HepG2 (cell line): ENCODE results near the gene C14orf93. TPM values are rescaled to one million over a fixed set of nuclear protein-coding genes. Genes with fewer than 3 reads are reported as not detected.

Experiments used
- ARHGAP35 ChIP-seq: sonication (generic); formaldehyde crosslinking; IDR thresholded peaks from 2 replicates; pipeline ENCODE4 v1.9.0; 2022; ENCODE audit warnings: mild to moderate bottlenecking, inconsistent platforms, moderate library complexity, missing genetic modification reagents, borderline replicate concordance
- CEBPG ChIP-seq: IDR thresholded peaks from 2 replicates; pipeline ENCODE4 v1.6.1; 2016
- FIP1L1 ChIP-seq: fragments of 200-400 bp; formaldehyde crosslinking; IDR thresholded peaks from 2 replicates; pipeline ENCODE4 v1.6.1; 2018; ENCODE audit warnings: low read depth, mild to moderate bottlenecking, low read length, moderate library complexity, borderline replicate concordance; ENCODE audit not compliant: insufficient read depth
- GABPA ChIP-seq, 2 experiments: IDR thresholded peaks; 2 replicates each; pipeline ENCODE4 v1.6.1; 2011 to 2016; ENCODE audit warnings: low read depth in 2 of 2, low read length in 1 of 2, missing biosample characterization in 1 of 2, missing genetic modification characterization in 1 of 2
- HOXA5 ChIP-seq: sonication (generic); formaldehyde crosslinking; IDR thresholded peaks from 2 replicates; pipeline ENCODE4 v1.4.0; 2020; ENCODE audit warnings: missing genetic modification reagents
- HOXA9 ChIP-seq: sonication (generic); formaldehyde crosslinking; IDR thresholded peaks from 2 replicates; pipeline ENCODE4 v1.8.1; 2022; ENCODE audit warnings: missing genetic modification reagents, mild to moderate bottlenecking, moderate library complexity, borderline replicate concordance
- KAT7 ChIP-seq: IDR thresholded peaks from 2 replicates; pipeline ENCODE4 v1.6.1; 2018; ENCODE audit warnings: borderline replicate concordance, missing compliant biosample characterization
- NKX3-1 ChIP-seq: sonication (generic); formaldehyde crosslinking; IDR thresholded peaks from 2 replicates; pipeline ENCODE4 v1.5.0; 2020; ENCODE audit warnings: missing genetic modification reagents
- PHB2 ChIP-seq: fragments of 450-650 bp; IDR thresholded peaks from 2 replicates; pipeline ENCODE4 v1.6.1; 2018; ENCODE audit not compliant: partially characterized antibody
- PHF20 ChIP-seq: sonication (generic); formaldehyde crosslinking; IDR thresholded peaks from 2 replicates; pipeline ENCODE4 v1.5.0; 2020; ENCODE audit warnings: mild to moderate bottlenecking, missing genetic modification reagents
- RELA ChIP-seq: sonication (generic); formaldehyde crosslinking; IDR thresholded peaks from 2 replicates; pipeline ENCODE4 v1.4.0; 2020; ENCODE audit warnings: missing genetic modification reagents
- RNF2 ChIP-seq: fragments of 450-650 bp; conservative IDR thresholded peaks from 2 replicates; pipeline ENCODE4 v1.6.1; 2016; ENCODE audit warnings: low read depth
- SP1 ChIP-seq, 2 experiments: fragments of 450-650 bp in 1 of 2; sonication (generic) in 1 of 2; formaldehyde crosslinking in 1 of 2; IDR thresholded peaks; 2 replicates each; pipeline versions ENCODE4 v1.4.0 to v1.6.1; 2016 to 2020; ENCODE audit warnings: missing genetic modification reagents in 1 of 2
- ZFP36L2 ChIP-seq: sonication (generic); formaldehyde crosslinking; IDR thresholded peaks from 2 replicates; pipeline ENCODE4 v1.4.0; 2020; ENCODE audit warnings: missing genetic modification reagents
- ZFP90 ChIP-seq: sonication (generic); formaldehyde crosslinking; IDR thresholded peaks from 2 replicates; pipeline ENCODE4 v1.8.0; 2022; ENCODE audit warnings: missing genetic modification reagents, mild to moderate bottlenecking, inconsistent platforms, borderline replicate concordance
- ZNF33A ChIP-seq: sonication (generic); formaldehyde crosslinking; IDR thresholded peaks from 2 replicates; pipeline ENCODE4 v1.5.1; 2020; ENCODE audit warnings: missing genetic modification reagents, mild to moderate bottlenecking, moderate library complexity, borderline replicate concordance
- ZNF790 ChIP-seq: sonication (generic); formaldehyde crosslinking; IDR thresholded peaks from 2 replicates; pipeline ENCODE4 v1.8.0; 2022; ENCODE audit warnings: missing genetic modification reagents, mild to moderate bottlenecking, borderline replicate concordance
- polyA plus RNA-seq, 8 experiments: library from polyadenylated mRNA; depleted of rRNA in 3 of 8; stranded (reverse) in 7 of 8; unstranded in 1 of 8; fragments of >200 nt; fragmentation: Illumina TruSeq in 4 of 8; extraction: Trizol in 4 of 8; gene quantifications; 2 replicates each; pipeline versions ENCODE4 v1.2.1 to v1.2.3, GENCODE V29; 2011 to 2016; ENCODE audit warnings: low read depth in 4 of 8, missing spikeins in 1 of 8, mixed read lengths in 1 of 8; ENCODE audit not compliant: insufficient read depth in 1 of 8
- total RNA-seq, 5 experiments: library from RNA; depleted of rRNA; stranded (reverse); fragments of >200 nt; fragmentation: Illumina TruSeq; extraction: Trizol; gene quantifications; 2 replicates each; pipeline ENCODE4 v1.2.3, GENCODE V29; 2016; ENCODE audit warnings: low read depth in 1 of 5
- TF ChIP-seq, protein P1 (sequence below): sonication (generic); formaldehyde crosslinking; IDR thresholded peaks from 2 replicates; pipeline ENCODE4 v1.5.1; 2020; ENCODE audit warnings: missing genetic modification reagents, mild to moderate bottlenecking, borderline replicate concordance
- TF ChIP-seq, protein P2 (sequence below): sonication (generic); formaldehyde crosslinking; IDR thresholded peaks from 2 replicates; pipeline ENCODE4 v1.4.0; 2020; ENCODE audit warnings: missing genetic modification reagents, mild to moderate bottlenecking, borderline replicate concordance
- TF ChIP-seq, protein P3 (sequence below): sonication (generic); formaldehyde crosslinking; IDR thresholded peaks from 2 replicates; pipeline ENCODE4 v1.8.0; 2022; ENCODE audit warnings: low read depth, missing genetic modification reagents
- TF ChIP-seq, protein P4 (sequence below): sonication (generic); formaldehyde crosslinking; IDR thresholded peaks from 2 replicates; pipeline ENCODE4 v1.5.0; 2020; ENCODE audit warnings: missing genetic modification reagents

The C14orf93 gene
- total and polyA plus RNA-seq, 2 of the 13 experiments (the other 11 are each of a cell fraction or from before 2014, with no cell fraction given), result 11.4 to 22.5 TPM

DNA sequence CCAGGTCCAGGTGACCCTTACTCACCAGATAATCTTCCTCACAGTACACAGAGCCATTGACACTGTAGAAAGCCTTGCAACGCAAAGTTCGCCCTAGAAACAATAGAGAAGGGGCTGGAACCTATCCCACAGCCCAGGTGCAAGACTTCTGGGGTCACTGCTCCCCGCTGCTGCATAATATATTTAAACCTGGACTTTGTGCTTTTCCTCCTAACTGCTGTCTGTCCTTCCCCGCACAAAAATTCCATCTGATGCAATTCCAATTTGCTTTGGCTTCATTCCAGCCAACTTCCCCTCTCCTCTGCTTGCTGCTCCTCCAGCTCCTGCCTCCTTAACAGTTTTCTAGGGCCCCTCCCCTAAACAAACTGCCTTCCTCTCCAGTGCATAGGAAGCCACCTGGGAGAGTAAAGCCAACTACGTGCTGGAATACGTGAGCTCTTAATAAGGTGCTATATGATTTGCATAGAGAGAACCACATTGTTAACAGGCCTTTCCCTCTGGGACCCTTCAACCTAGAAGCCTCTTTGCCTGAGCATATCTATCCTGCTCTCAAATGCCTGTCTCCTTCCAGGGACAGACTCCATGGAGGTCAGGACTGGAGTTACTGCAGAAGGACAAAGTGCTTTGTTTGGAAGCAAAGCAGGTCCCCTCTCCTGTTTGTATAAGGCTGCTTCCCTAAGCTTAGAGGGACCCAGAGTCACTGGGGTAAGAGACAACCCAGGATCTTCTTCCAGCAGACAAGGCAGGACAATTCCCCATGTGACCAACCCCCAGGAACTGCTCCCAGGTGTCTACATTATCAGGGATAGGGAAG, 33.1 kb downstream of the C14orf93 start (continued):
- TF ChIP-seq GABPA (IDR thresholded peaks at IDR 0.05; ENCODE audit: low read depth, low read length), result no peak
- TF ChIP-seq GABPA (CRISPR knock-in tag; IDR thresholded peaks at IDR 0.05; ENCODE audit: low read depth), result no peak
- peak; percentile 99 for TF ChIP-seq CEBPG (CRISPR knock-in tag)
- no peak for TF ChIP-seq PHF20
- no peak for TF ChIP-seq ZNF33A
- TF ChIP-seq HOXA5 (CRISPR knock-in tag), result no peak
- no peak; the same call in none of the 2 replicates for TF ChIP-seq ZFP36L2 (CRISPR knock-in tag)
- no peak for TF ChIP-seq RNF2
- no peak for TF ChIP-seq SP1 (IDR thresholded peaks at IDR 0.05)
- TF ChIP-seq SP1 (CRISPR knock-in tag; IDR thresholded peaks at IDR 0.05), result no peak; the same call in none of the 2 replicates
- TF ChIP-seq, protein P1, sequence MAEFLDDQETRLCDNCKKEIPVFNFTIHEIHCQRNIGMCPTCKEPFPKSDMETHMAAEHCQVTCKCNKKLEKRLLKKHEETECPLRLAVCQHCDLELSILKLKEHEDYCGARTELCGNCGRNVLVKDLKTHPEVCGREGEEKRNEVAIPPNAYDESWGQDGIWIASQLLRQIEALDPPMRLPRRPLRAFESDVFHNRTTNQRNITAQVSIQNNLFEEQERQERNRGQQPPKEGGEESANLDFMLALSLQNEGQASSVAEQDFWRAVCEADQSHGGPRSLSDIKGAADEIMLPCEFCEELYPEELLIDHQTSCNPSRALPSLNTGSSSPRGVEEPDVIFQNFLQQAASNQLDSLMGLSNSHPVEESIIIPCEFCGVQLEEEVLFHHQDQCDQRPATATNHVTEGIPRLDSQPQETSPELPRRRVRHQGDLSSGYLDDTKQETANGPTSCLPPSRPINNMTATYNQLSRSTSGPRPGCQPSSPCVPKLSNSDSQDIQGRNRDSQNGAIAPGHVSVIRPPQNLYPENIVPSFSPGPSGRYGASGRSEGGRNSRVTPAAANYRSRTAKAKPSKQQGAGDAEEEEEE (CRISPR knock-in tag), result peak; percentile 79; the same call in 1 of the 2 replicates
- TF ChIP-seq, protein P2, sequence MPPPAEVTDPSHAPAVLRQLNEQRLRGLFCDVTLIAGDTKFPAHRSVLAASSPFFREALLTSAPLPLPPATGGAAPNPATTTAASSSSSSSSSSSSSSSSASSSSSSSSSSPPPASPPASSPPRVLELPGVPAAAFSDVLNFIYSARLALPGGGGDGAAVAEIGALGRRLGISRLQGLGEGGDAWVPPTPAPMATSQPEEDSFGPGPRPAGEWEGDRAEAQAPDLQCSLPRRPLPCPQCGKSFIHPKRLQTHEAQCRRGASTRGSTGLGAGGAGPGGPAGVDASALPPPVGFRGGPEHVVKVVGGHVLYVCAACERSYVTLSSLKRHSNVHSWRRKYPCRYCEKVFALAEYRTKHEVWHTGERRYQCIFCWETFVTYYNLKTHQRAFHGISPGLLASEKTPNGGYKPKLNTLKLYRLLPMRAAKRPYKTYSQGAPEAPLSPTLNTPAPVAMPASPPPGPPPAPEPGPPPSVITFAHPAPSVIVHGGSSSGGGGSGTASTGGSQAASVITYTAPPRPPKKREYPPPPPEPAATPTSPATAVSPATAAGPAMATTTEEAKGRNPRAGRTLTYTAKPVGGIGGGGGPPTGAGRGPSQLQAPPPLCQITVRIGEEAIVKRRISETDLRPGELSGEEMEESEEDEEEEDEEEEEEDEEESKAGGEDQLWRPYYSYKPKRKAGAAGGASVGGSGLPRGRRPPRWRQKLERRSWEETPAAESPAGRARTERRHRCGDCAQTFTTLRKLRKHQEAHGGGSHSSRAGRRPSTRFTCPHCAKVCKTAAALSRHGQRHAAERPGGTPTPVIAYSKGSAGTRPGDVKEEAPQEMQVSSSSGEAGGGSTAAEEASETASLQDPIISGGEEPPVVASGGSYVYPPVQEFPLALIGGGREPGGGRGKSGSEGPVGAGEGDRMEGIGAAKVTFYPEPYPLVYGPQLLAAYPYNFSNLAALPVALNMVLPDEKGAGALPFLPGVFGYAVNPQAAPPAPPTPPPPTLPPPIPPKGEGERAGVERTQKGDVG (CRISPR knock-in tag), result no peak
- TF ChIP-seq ZFP90 (CRISPR knock-in tag), result no peak
- peak; percentile 57 for TF ChIP-seq ARHGAP35 (CRISPR knock-in tag)
- TF ChIP-seq NKX3-1 (CRISPR knock-in tag), result no peak
- TF ChIP-seq RELA (CRISPR knock-in tag), result no peak; the same call in none of the 2 replicates
- TF ChIP-seq, protein P3, sequence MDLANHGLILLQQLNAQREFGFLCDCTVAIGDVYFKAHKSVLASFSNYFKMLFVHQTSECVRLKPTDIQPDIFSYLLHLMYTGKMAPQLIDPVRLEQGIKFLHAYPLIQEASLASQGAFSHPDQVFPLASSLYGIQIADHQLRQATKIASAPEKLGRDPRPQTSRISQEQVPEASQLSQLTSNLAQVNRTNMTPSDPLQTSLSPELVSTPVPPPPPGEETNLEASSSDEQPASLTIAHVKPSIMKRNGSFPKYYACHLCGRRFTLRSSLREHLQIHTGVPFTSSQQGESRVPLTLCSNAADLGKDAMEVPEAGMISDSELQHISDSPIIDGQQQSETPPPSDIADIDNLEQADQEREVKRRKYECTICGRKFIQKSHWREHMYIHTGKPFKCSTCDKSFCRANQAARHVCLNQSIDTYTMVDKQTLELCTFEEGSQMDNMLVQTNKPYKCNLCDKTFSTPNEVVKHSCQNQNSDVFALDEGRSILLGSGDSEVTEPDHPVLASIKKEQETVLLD (CRISPR knock-in tag), result no peak
- no peak; the same call in 1 of the 2 replicates for TF ChIP-seq KAT7
- TF ChIP-seq ZNF790 (CRISPR knock-in tag), result no peak
- TF ChIP-seq PHB2, result no peak
- TF ChIP-seq, protein P4, sequence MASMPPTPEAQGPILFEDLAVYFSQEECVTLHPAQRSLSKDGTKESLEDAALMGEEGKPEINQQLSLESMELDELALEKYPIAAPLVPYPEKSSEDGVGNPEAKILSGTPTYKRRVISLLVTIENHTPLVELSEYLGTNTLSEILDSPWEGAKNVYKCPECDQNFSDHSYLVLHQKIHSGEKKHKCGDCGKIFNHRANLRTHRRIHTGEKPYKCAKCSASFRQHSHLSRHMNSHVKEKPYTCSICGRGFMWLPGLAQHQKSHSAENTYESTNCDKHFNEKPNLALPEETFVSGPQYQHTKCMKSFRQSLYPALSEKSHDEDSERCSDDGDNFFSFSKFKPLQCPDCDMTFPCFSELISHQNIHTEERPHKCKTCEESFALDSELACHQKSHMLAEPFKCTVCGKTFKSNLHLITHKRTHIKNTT, result no peak
- peak; percentile 94; the same call in 1 of the 2 replicates for TF ChIP-seq FIP1L1
- no peak for TF ChIP-seq HOXA9 (CRISPR knock-in tag)
